Testis (tissue), 3 donors: Measurements from ENCODE around the gene SNAP47. TPM values are rescaled to one million over a fixed set of nuclear protein-coding genes. Genes with fewer than 3 reads are reported as not detected.
A peak's percentile ranks its signal among the peaks of the same experiment; 100 is the strongest.

Source experiments
- DNase-seq: peaks from one replicate; pipeline ENCODE4 v3.0.0-alpha.2; 2019
- H3K27ac ChIP-seq, 2 donors: fragments of 200-600 bp; sonication (generic); one replicate each; pipeline ENCODE4 v1.5.1; 2019
- H3K27me3 ChIP-seq: fragments of 200-600 bp; sonication (generic); one replicate; pipeline ENCODE4 v1.5.1; 2019
- H3K36me3 ChIP-seq: fragments of 200-600 bp; sonication (generic); one replicate; pipeline ENCODE4 v1.5.1; 2017; ENCODE audit warnings: low read depth; ENCODE audit errors: missing control alignments
- H3K4me1 ChIP-seq: fragments of 200-600 bp; sonication (generic); one replicate; pipeline ENCODE4 v1.5.1; 2019
- H3K4me3 ChIP-seq, 2 donors: fragments of 200-600 bp; sonication (generic); one replicate each; pipeline ENCODE4 v1.5.1; 2017 to 2019
- H3K9me3 ChIP-seq: fragments of 200-600 bp; sonication (generic); one replicate; pipeline ENCODE4 v1.5.1; 2017
- POLR2A ChIP-seq: fragments of 450-650 bp; IDR thresholded peaks from one replicate; pipeline ENCODE4 v1.6.1; 2017; ENCODE audit warnings: antibody characterized with exemption, mild to moderate bottlenecking, moderate library complexity
- WGBS, 2 donors: methylation state at CpG; one replicate each; pipeline ENCODE4 v1.1.5; 2018; 5-methylcytosine and 5-hydroxymethylcytosine counted together
- intact Hi-C: fragments of 100-400 bp; cut with DNase I; formaldehyde crosslinking; loops from one replicate; pipeline ENCODE4 v1.15.1; 2023; ENCODE audit warnings: low total_unique reads
- polyA plus RNA-seq: library from polyadenylated mRNA; stranded (reverse); fragments of 350-450 nt; fragmentation: Illumina TruSeq; extraction: RNeasy Lipid Tissue Mini Kit (QIAGEN cat#74804); gene quantifications from one replicate; pipeline ENCODE4 v1.2.3, GENCODE V29; 2014; ENCODE audit warnings: low read depth, low replicate concordance; ENCODE audit not compliant: insufficient read depth
- total RNA-seq, 2 donors: library from RNA; depleted of rRNA; stranded (reverse); fragments of >200 nt; gene quantifications; one replicate each; pipeline ENCODE4 v1.2.3, GENCODE V29; 2016
- TF ChIP-seq, protein P1 (sequence below), 3 experiments: fragments of 450-650 bp in 2 of 3; fragments of 200-600 bp in 1 of 3; sonication (generic) in 1 of 3; IDR thresholded peaks; one replicate each; pipeline ENCODE4 v1.5.1; 2016 to 2019; ENCODE audit warnings: antibody characterized with exemption in 3 of 3, mild to moderate bottlenecking in 2 of 3, moderate library complexity in 1 of 3

Gene SNAP47
- total and polyA plus RNA-seq, 3 donors from 2014 or later: 72.2 to 80.3 (median 77.6) TPM

DNA sequence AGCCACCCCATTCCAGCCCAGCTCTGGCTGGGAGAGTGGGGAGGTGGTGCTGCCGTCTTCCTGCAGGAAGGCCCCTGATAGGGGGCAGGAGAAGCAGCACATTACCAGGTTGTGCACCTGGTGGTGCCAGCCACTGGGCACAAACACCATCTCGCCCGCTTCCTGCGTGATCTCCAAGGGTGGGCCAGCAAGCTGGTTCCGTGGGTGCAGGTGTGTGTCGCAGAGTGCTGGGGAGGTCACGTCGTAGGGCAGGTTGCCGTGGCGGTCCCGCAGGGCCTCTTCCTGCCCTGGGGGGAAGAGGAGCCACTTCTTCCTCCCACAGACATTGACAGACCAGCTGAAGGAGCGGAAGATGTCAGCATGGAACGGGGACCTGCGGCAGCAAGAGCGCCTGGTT, 1.9 kb upstream of the SNAP47 start:
- DNase-seq: no peak
- Histone ChIP-seq H3K9me3 (no peaks in the 10 kb centered on the region), H3K27ac (no peak overlapping the region), H3K36me3 (no peaks in the 10 kb centered on the region), H3K27me3 (no peaks in the 10 kb centered on the region), H3K4me3 (no peak overlapping the region), H3K4me1 (peaks cover 36% of the 10 kb centered on the region)
- intact Hi-C loops: no loop called here
- TF ChIP-seq, protein P1, sequence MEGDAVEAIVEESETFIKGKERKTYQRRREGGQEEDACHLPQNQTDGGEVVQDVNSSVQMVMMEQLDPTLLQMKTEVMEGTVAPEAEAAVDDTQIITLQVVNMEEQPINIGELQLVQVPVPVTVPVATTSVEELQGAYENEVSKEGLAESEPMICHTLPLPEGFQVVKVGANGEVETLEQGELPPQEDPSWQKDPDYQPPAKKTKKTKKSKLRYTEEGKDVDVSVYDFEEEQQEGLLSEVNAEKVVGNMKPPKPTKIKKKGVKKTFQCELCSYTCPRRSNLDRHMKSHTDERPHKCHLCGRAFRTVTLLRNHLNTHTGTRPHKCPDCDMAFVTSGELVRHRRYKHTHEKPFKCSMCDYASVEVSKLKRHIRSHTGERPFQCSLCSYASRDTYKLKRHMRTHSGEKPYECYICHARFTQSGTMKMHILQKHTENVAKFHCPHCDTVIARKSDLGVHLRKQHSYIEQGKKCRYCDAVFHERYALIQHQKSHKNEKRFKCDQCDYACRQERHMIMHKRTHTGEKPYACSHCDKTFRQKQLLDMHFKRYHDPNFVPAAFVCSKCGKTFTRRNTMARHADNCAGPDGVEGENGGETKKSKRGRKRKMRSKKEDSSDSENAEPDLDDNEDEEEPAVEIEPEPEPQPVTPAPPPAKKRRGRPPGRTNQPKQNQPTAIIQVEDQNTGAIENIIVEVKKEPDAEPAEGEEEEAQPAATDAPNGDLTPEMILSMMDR (IDR thresholded peaks at IDR 0.05): no peak
- no peak for TF ChIP-seq POLR2A
- WGBS, 2 donors: 87 to 93% methylated on average over 4 to 15 of the region's 15 CpGs

DNA sequence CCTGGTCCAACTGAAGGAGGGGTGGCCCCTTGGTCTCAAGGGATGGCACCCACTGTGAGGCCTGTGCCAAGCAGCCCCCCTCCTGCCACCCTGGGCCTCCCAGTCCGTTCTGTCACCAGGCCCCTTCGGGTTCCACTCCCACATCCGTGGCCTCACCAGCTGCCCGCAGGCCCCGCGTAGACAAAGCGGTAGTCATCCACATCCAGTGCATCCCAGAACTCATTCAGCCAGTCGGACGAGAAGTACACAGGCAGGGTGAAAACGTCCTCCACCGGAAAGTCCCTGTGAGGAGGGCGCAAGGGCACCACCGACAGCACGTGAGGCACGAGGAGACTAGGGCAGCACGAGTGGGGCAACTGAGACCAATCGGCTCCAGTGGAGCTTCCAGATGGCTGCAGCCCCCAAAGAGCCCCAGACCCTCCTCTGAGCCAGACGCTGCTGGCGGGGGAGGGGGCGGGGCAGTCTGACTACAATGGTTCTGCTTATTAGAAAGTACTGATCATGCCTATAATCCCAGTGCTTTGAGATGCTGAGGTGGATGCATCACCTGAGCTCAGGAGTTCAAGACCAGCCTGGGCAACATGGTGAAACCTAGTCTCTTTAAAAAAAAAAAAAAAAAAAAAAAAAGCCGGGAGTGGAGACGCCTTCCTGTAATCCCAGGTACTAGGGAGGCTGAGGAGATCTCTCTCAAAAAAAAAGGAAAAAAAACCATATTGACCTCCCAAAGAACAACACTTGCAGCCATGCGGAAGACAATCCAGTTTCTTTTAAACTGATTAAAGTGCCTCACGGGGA, 1.3 kb upstream of the SNAP47 start:
- H3K4me3 ChIP-seq: peak overlapping the region; percentile 74 to 98
- H3K36me3 ChIP-seq: no peaks in the 10 kb centered on the region
- H3K9me3 ChIP-seq: no peaks in the 10 kb centered on the region
- TF ChIP-seq, protein P1 (IDR thresholded peaks at IDR 0.05): no peak
- no peak for TF ChIP-seq POLR2A
- H3K4me1 ChIP-seq: peaks cover 35% of the 10 kb centered on the region
- intact Hi-C loops: no loop called here
- 38 to 65% methylated on average over 4 to 22 of the region's 24 CpGs for WGBS, 2 donors
- H3K27ac ChIP-seq: no peak overlapping the region
- no peak for DNase-seq
- H3K27me3 ChIP-seq: no peaks in the 10 kb centered on the region

DNA sequence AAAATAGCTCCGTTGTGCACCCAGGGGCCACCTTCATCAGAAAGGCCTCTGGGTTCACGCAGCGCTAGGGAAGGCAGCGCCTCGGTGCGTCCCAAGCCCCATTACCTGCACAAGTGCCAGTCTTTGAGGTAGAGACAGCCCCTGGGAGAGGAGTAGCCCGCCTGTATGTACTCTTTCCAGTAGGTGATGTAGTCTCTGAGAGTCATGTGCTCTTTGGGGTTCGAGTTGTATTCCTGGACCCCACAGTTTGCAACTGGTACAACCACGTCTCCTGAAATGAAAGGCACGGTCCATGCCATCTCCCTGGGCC, 734 bp upstream of the SNAP47 start:
- peaks cover 32% of the 10 kb centered on the region for H3K4me1 ChIP-seq
- H3K9me3 ChIP-seq: no peaks in the 10 kb centered on the region
- no peak for TF ChIP-seq POLR2A
- TF ChIP-seq, protein P1 (IDR thresholded peaks at IDR 0.05): no peak
- H3K36me3 ChIP-seq: no peaks in the 10 kb centered on the region
- H3K27ac ChIP-seq: peak overlapping the region; percentile 78 to 94
- no peak for DNase-seq
- H3K4me3 ChIP-seq: peak overlapping the region; percentile 74 to 98
- intact Hi-C loops: no loop called here
- H3K27me3 ChIP-seq: no peaks in the 10 kb centered on the region
- WGBS, 2 donors: 3 to 7% methylated on average over 9 to 10 of the region's 10 CpGs

DNA sequence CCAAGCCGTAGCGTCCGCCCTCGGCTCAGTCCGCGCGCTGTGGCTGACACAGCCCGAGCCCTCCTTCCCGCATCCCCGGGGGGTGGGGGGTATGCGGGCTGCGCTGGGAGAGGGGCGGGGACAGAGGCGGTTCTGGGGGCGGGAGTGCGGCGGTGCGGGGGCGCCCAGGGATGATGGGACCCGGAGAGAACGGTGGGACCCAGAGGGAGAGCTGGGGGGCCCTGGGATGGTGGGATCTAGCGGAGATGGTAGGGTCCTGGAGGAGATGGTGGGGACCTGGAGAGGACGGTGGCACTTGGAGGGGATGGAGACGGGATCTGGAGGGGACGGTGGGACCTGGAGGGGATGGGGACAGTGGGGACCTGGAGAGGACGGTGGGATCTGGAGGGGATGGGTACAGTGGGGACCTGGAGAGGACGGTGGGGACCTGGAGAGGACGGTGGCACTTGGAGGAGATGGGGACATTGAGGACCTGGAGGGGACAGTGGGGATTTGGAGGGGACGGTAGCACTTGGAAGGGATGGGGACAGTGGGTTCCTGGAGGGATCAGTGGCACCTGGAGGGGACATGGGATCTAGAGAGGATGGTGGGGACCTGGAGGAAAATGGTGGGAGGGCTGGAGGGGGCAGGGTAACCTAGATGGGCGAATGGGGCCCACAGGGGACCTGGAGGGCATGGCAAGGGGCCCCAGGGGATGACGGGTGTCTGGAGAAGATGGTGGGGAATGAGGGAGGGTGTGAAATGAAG, 477 bp downstream of the SNAP47 start:
- intact Hi-C loops: no loop called here

More for the DNA sequence above, 477 bp downstream of the SNAP47 start:
- Histone ChIP-seq H3K27me3 (no peaks in the 10 kb centered on the region), H3K4me1 (peaks cover 28% of the 10 kb centered on the region), H3K4me3 (peak overlapping the region; percentile 74 to 98), H3K36me3 (no peaks in the 10 kb centered on the region), H3K27ac (peak overlapping the region; percentile 78 to 94), H3K9me3 (no peaks in the 10 kb centered on the region)
- TF ChIP-seq, protein P1 (IDR thresholded peaks at IDR 0.05): no peak
- TF ChIP-seq POLR2A: no peak
- WGBS, 2 donors: 0 to 1% methylated on average over 17 to 31 of the region's 31 CpGs
- DNase-seq: no peak
